Lung (tissue), 12 donors: ENCODE results near the gene PDE4B. TPM values are rescaled to one million over a fixed set of nuclear protein-coding genes. Genes with fewer than 3 reads are reported as not detected.

Experiments used
- ATAC-seq: fragments of 200-7000 bp; cut with Tn5 transposase; one replicate; pipeline ENCODE4 v1.9.1; 2020; ENCODE audit warnings: moderate number of reproducible peaks; ENCODE audit not compliant: insufficient read depth, low FRiP score
- DNase-seq, 3 donors: peaks; one replicate each; pipeline ENCODE4 v3.0.0-alpha.2; 2013 to 2017
- H3K27ac ChIP-seq, 2 donors: one replicate each; pipeline ENCODE4 v1.5.1; 2013; ENCODE audit warnings: mild to moderate bottlenecking in 2 of 2, moderate library complexity in 2 of 2, control low read depth in 1 of 2, inconsistent platforms in 1 of 2, low read depth in 1 of 2, low read length in 1 of 2
- H3K27me3 ChIP-seq, 3 donors: one replicate each; pipeline ENCODE4 v1.5.1; 2013; ENCODE audit warnings: low read length in 2 of 3; ENCODE audit not compliant: control insufficient read depth in 3 of 3, insufficient read depth in 3 of 3
- H3K36me3 ChIP-seq, 4 donors: one replicate each; pipeline ENCODE4 v1.5.1; 2013; ENCODE audit warnings: low read length in 4 of 4, mild to moderate bottlenecking in 1 of 4, moderate library complexity in 1 of 4; ENCODE audit not compliant: control insufficient read depth in 4 of 4, insufficient read depth in 4 of 4
- H3K4me1 ChIP-seq, 5 donors: one replicate each; pipeline ENCODE4 v1.5.1; 2013; ENCODE audit warnings: low read length in 5 of 5, mild to moderate bottlenecking in 2 of 5, moderate library complexity in 1 of 5; ENCODE audit not compliant: control insufficient read depth in 5 of 5, insufficient read depth in 5 of 5
- H3K4me3 ChIP-seq: one replicate; pipeline ENCODE4 v1.5.1; 2013; ENCODE audit warnings: mild to moderate bottlenecking, control low read depth, moderate library complexity
- H3K9ac ChIP-seq, 2 donors: one replicate each; pipeline ENCODE4 v1.5.1; 2013; ENCODE audit warnings: low read length in 2 of 2, control low read depth in 1 of 2; ENCODE audit not compliant: insufficient read depth in 1 of 2
- H3K9me3 ChIP-seq, 4 donors: one replicate each; pipeline ENCODE4 v1.5.1; 2013; ENCODE audit warnings: low read length in 3 of 4, mild to moderate bottlenecking in 1 of 4, moderate library complexity in 1 of 4; ENCODE audit not compliant: control insufficient read depth in 4 of 4, insufficient read depth in 3 of 4
- CTCF ChIP-seq: IDR thresholded peaks from 2 replicates; pipeline ENCODE4 v1.5.1; 2012; ENCODE audit warnings: mild to moderate bottlenecking; ENCODE audit errors: control extremely low read depth, extremely low read depth
- WGBS, 2 donors: extraction: QIAGEN DNeasy Blood & Tissue Kit; methylation state at CpG; one replicate each; pipeline ENCODE4 v1.1.7; 2013; 5-methylcytosine and 5-hydroxymethylcytosine counted together
- polyA plus RNA-seq, 2 donors: library from polyadenylated mRNA; stranded (reverse); fragments of 200-250 nt; gene quantifications; one replicate each; pipeline ENCODE4 v1.2.1, GENCODE V29; 2013
- total RNA-seq, 2 donors: library from RNA; depleted of rRNA in 1 of 2; stranded (reverse); fragments of >200 nt in 1 of 2; gene quantifications; one replicate each; pipeline ENCODE4 v1.2.1, GENCODE V29; 2014 to 2021
- donor health status: control.
- donor health status: control.
- donor health status: Bipolar disorder and iron deficiency.
- donor health status: healthy.
- donor health status: DM: yes; HTN: yes; CAD: no.

Gene PDE4B
- total and polyA plus RNA-seq, 4 donors: 4.0 to 96.2 (median 20.2) TPM

GRCh38 chr1:66254785-66255184 lies 462.1 kb downstream of the PDE4B start:
- ATAC-seq (no peak), DNase-seq (no peak)
- no peak overlapping the region for H3K4me3 ChIP-seq
- H3K9me3 ChIP-seq: no peaks in the 10 kb centered on the region
- H3K27ac ChIP-seq: no peak overlapping the region
- 99 to 100% methylated on average over 1 of the region's 1 CpG for WGBS, 2 donors
- H3K9ac ChIP-seq: no peak overlapping the region
- peaks cover 0 to 3% (median 2%) of the 10 kb centered on the region in 5 donors for H3K4me1 ChIP-seq
- no peaks in the 10 kb centered on the region for H3K36me3 ChIP-seq
- TF ChIP-seq CTCF: no peak
- no peaks in the 10 kb centered on the region for H3K27me3 ChIP-seq

DNA sequence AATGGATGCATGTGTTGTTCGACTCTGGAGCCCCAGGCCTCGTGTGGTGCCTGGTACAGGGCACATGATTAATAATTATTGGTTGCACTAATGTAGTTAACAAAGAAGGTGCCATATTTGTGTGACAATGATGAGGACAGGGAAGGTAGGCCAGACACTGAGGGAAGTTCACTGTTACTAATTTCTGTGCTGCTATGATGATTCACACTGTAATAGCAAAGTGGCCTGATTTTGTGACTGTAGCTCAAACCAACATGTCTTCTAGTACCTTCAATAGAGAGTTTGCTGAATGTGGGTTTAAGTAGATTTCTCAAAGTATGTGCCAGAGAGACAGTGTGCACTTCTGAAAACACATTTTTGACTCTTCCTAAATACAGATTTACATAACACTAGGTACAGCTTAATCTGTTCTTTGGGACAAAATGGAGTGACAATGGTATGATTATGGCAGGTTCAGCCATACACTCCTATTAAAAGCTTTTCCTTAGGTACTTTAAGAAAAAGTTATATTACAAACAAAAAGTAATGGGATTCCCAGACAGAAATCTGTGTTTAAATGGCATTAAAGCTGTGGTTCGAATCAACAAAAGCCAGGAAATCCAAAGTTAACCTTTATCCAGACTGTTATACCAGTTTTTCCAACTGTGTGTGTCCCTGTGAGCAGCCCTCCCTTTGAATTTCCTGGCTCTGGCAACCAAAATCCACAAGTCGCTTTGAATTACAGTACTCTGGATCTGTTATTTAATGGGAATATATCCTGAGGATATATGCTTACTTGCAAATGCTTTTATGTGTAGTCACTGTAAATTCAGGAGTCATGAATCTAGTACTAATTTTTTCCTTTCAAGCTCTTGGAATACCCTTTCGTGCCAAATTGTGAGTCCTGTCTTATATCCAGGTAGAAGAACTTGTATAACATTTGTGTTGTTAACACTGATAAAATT lies 464.2 kb downstream of the PDE4B start:
- WGBS, 2 donors: 87 to 95% methylated on average over 5 of the region's 5 CpGs
- ATAC-seq: no peak
- no peaks in the 10 kb centered on the region for H3K27me3 ChIP-seq

GRCh38 chr1:66258404-66259105 lies 465.9 kb downstream of the PDE4B start:
- no peak for TF ChIP-seq CTCF
- Histone ChIP-seq H3K27me3 (no peaks in the 10 kb centered on the region), H3K4me1 (peaks cover 0 to 13% (median 2%) of the 10 kb centered on the region in 5 donors), H3K36me3 (no peaks in the 10 kb centered on the region), H3K4me3 (no peak overlapping the region), H3K9ac (no peak overlapping the region), H3K27ac (no peak overlapping the region), H3K9me3 (no peaks in the 10 kb centered on the region)
- no peak for DNase-seq
- ATAC-seq: no peak
- 80 to 94% methylated on average over 4 of the region's 4 CpGs for WGBS, 2 donors

More for the DNA sequence above, 464.2 kb downstream of the PDE4B start:
- no peaks in the 10 kb centered on the region for H3K36me3 ChIP-seq
- no peak for TF ChIP-seq CTCF
- no peaks in the 10 kb centered on the region for H3K9me3 ChIP-seq
- no peak overlapping the region for H3K27ac ChIP-seq
- no peak for DNase-seq
- H3K9ac ChIP-seq: no peak overlapping the region
- no peak overlapping the region for H3K4me3 ChIP-seq
- peaks cover 0 to 10% (median 2%) of the 10 kb centered on the region in 5 donors for H3K4me1 ChIP-seq
